Adipose tissue (tissue), 3 donors: Measurements from ENCODE around the gene RPL13A. TPM values are rescaled to one million over a fixed set of nuclear protein-coding genes. Genes with fewer than 3 reads are reported as not detected.
"Not testable (repeated sequence)": the region's sequence is repeated elsewhere in the genome, so short reads cannot be mapped to it uniquely, and the experiment has no call there.

Experiments used
- H3K27ac ChIP-seq: one replicate; pipeline ENCODE4 v1.5.1; 2013; ENCODE audit warnings: low read depth, low read length
- WGBS, 3 donors: extraction: QIAGEN DNeasy Blood & Tissue Kit; methylation state at CpG; one replicate each; pipeline ENCODE4 v1.1.7; 2013; 5-methylcytosine and 5-hydroxymethylcytosine counted together
- polyA plus RNA-seq, 3 donors: library from polyadenylated mRNA; stranded (reverse); fragments of 200-250 nt; gene quantifications; one replicate each; pipeline ENCODE4 v1.2.3, GENCODE V29; 2013
- donor health status: healthy with polysubstance abuse.
- donor health status: Bipolar disorder and iron deficiency.
- donor health status: healthy.

The RPL13A gene
- polyA plus RNA-seq, 3 donors, result 3,139 to 5,659 (median 3,499) TPM

- WGBS, 3 donors, result 0% methylated on average over 64 to 66 of the region's 66 CpGs
- H3K27ac ChIP-seq, result peak within 1 kb of the TSS; percentile 71
Observed at GRCh38 chr19:49453013-49453756, 34.2 kb upstream of the RPL13A start, which contains the start of gene ALDH16A1. TSS of gene ALDH16A1 (plus strand) at chr19:49453225. CDS start at chr19:49453332, 107 bp downstream.

DNA sequence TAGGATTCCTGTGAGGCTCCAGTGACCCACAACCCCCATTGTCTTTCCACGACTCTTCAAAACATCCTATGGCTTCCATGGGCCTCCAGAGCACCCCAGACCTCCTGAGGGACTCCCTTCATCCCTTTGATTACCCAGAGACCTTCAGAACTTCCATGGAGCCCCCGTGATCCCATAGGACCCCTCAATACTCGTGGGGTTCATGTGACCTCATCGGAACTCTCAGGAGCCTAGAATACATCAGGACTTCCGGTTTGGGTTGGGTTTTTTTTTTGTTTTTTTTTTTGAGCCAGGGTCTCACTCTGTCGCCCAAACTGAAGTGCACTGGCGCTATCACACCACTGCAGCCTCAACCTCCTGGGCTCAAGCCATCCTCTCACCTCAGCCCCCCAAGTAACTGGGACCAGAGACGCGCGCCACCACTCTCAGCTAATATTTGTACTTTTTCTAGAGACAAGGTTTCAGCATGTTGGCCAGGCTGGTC is 33.6 kb upstream of the RPL13A start:
- peak overlapping the region; percentile 71 for H3K27ac ChIP-seq
- 33 to 41% (median 36%) methylated on average over 10 of the region's 10 CpGs for WGBS, 3 donors

DNA sequence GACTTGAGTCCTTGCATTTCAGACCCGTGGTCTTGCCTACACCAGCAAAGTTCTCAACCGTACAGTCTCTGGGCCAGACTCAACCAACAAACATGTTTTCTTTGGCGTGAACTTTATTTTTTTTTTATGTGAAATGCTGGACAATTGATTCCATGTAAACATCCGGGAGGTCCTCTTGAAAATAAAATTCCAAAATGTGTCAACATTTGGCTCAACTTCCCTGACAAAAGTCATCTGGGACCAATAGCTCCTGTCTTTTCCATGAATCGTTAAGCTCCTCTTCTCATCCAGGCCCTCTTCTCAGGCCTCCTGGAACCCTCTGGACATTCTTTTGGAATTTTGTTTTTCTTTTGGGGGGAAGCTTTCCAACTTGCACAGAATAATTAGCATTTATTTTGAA is 31.6 kb upstream of the RPL13A start:
- WGBS, 3 donors, result 48 to 64% (median 59%) methylated on average over 5 of the region's 5 CpGs
- H3K27ac ChIP-seq, result no peak overlapping the region

DNA sequence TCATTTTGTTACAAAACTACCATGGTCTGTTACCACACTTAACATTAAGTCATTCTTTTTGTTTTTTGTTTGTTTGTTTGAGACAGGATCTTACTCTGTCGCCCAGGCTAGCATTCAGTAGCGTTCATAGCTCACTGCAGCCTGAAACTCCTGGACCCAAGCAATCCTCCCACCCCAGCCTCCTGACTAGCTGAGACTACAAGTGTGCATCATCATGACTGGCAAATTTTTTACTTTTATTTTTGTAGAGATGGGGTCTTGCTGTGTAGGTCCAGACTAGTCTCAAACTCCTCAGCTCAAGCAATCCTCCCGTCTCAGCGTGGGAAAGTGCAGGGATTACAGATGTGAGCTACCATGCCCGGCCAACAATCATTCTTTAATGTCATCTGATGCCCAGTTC is 31.1 kb upstream of the RPL13A start:
- H3K27ac ChIP-seq, result no peak overlapping the region

DNA sequence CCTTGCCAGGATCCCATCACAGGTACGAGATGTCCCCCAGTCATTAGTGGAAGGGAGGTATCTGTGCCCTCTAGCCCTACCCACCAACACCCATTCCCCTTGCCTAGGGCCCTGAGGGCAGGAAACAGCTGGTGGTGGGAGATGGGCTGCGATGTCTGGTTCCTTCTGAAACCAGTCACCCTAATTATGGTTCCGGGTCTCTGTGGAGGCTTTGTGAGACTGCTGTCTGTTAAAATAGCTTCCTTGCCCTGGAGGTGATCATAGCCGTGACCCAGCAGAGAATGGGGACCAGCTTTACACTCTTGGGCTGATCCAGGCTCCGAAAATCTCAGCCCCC is 28.9 kb upstream of the RPL13A start:
- H3K27ac ChIP-seq, result no peak overlapping the region
- 84 to 90% (median 87%) methylated on average over 5 of the region's 5 CpGs for WGBS, 3 donors

More for the DNA sequence above, 31.1 kb upstream of the RPL13A start:
- WGBS, 3 donors, result 62 to 87% (median 71%) methylated on average over 5 of the region's 5 CpGs

DNA sequence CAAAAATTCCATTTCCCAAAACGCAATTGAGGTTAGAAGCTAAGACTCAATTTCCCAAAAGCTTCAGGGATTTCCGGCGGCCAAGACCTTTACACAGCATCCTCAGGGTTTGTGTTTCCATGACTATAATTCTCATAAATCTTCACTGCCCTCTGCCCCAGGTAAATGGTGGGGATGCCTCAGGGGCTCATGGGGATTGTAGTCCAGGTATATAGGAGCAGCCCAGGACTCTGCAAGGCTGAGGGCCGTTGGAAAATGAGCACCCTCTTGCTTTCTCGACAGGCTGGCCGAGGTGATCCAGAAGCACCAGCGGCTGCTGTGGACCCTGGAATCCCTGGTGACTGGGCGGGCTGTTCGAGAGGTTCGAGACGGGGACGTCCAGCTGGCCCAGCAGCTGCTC is 28.0 kb upstream of the RPL13A start:
- 87 to 95% (median 93%) methylated on average over 12 of the region's 12 CpGs for WGBS, 3 donors
- no peak overlapping the region for H3K27ac ChIP-seq

DNA sequence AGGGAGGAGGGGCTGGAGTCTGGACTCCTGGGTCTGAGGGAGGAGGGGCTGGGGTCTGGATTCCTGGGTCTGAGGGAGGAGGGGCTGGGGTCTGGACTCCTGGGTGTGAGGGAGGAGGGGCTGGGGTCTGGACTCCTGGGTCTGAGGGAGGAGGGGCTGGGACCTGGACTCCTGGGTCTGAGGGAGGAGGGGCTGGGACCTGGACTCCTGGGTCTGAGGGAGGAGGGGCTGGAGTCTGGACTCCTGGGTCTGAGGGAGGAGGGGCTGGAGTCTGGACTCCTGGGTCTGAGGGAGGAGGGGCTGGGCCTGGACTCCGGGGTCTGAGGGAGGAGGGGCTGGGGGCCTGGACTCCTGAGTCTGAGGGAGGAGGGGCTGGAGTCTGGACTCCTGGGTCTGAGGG is 26.3 kb upstream of the RPL13A start:
- not testable (repeated sequence) for H3K27ac ChIP-seq
- 0% methylated on average over 1 of the region's 1 CpG; no CpG with 5 or more reads in 2 of the 3 donors for WGBS, 3 donors

GRCh38 chr19:49461656-49462055 is 25.8 kb upstream of the RPL13A start:
- WGBS, 3 donors, result 95 to 97% (median 97%) methylated on average over 31 to 37 of the region's 37 CpGs
- H3K27ac ChIP-seq, result no peak overlapping the region

DNA sequence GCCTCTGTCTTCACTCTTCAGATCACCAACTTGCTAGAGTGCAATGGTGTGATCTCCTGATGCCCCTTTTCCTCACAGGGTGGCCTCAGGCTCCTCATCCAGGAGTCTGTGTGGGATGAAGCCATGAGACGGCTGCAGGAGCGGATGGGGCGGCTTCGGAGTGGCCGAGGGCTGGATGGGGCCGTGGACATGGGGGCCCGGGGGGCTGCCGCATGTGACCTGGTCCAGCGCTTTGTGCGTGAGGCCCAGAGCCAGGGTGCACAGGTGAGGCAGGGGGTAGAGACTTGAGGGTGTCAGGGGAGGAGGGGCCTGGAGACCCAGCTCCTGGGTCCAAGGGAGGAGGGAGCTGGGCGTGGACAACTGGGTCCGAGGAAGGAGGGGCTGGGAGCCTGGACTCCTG is 24.9 kb upstream of the RPL13A start:
- WGBS, 3 donors, result 86 to 89% (median 89%) methylated on average over 12 of the region's 12 CpGs
- no peak overlapping the region for H3K27ac ChIP-seq

DNA sequence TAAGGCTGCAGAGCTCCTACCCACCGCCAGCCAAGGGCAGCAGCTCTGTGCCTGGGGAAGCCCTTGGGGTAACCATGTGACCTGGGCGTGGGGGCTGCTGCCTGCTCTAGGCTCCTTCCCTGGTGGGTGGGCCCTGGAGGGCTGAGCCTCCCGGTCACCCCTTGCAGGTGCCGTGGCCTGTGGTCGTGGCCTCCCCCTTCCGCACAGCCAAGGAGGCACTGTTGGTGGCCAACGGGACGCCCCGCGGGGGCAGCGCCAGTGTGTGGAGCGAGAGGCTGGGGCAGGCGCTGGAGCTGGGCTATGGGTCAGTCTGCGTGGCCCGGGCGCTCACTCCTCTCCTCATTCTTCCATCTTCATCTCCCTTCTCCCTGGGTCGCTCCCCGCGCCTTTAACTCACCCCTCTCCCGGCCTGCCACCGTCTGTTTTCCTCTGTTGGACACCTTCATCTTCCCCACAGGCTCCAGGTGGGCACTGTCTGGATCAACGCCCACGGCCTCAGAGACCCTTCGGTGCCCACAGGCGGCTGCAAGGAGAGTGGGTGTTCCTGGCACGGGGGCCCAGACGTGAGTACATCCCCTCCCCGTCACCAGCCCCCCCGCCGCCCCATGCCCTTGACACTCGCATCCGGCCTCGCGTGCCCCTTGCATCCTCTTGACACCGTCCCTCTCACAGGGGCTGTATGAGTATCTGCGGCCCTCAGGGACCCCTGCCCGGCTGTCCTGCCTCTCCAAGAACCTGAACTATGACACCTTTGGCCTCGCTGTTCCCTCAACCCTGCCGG is 23.3 kb upstream of the RPL13A start:
- WGBS, 3 donors, result 90 to 94% (median 94%) methylated on average over 39 of the region's 39 CpGs
- no peak overlapping the region for H3K27ac ChIP-seq

GRCh38 chr19:49465371-49465770 is 22.0 kb upstream of the RPL13A start:
- no peak overlapping the region for H3K27ac ChIP-seq
- 89 to 97% (median 93%) methylated on average over 3 of the region's 3 CpGs for WGBS, 3 donors

DNA sequence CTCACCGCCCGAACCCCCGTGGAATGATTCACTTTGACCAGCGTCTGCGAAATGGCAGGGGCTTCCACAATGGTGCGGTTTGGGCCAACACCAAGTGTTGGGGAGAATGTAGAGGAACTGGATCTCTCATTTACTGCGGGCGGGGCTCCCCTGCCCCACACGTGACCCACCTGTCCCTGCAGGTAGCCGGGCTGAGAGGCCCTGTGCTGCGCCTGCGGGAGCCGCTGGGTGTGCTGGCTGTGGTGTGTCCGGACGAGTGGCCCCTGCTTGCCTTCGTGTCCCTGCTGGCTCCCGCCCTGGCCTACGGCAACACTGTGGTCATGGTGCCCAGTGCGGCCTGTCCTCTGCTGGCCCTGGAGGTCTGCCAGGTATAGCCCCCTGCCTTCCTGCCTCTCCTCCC is 19.2 kb upstream of the RPL13A start:
- 88 to 92% (median 90%) methylated on average over 17 to 19 of the region's 19 CpGs for WGBS, 3 donors

DNA sequence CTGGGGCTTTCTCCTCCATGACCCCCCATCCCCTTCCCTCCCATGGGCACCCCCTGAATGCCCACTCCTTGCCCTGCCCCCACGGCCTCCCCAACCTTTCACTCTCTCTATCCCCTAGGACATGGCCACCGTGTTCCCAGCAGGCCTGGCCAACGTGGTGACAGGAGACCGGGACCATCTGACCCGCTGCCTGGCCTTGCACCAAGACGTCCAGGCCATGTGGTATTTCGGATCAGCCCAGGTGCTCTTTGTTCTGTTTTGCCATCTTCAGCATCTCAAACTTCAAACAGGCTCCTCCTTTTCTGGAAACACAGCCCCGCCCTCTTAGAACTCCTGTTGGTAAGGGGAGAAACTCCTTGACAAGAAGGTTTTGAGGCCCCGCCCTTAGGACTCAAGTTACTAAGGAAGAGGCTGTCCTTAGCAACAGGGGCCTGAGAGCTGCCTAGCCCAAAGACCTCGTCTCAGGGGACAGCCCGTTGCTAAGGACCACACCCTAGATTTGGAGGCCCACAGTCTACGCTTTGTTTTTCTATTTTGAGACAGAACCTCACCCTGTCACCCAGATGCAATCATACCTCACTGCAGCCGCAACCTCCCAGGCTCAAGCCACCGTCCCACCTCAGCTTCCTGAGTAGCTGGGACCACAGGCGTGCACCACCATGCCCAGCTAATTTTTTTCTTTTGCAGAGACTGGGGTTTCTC is 18.5 kb upstream of the RPL13A start:
- peak overlapping the region; percentile 67 for H3K27ac ChIP-seq

More for the DNA sequence above, 19.2 kb upstream of the RPL13A start:
- peak overlapping the region; percentile 67 for H3K27ac ChIP-seq

GRCh38 chr19:49469828-49470614 is 17.4 kb upstream of the RPL13A start:
- no peak overlapping the region for H3K27ac ChIP-seq
- WGBS, 3 donors, result 58 to 87% (median 67%) methylated on average over 25 of the region's 25 CpGs

More for the DNA sequence above, 18.5 kb upstream of the RPL13A start:
- WGBS, 3 donors, result 41 to 72% (median 43%) methylated on average over 15 of the region's 15 CpGs

- WGBS, 3 donors, result 43 to 62% (median 57%) methylated on average over 8 of the region's 8 CpGs
- H3K27ac ChIP-seq, result no peak overlapping the region
Observed at GRCh38 chr19:49470615-49470978, 16.8 kb upstream of the RPL13A start.

GRCh38 chr19:49472936-49473335 is 14.5 kb upstream of the RPL13A start:
- 60 to 75% (median 65%) methylated on average over 9 of the region's 9 CpGs for WGBS, 3 donors
- no peak overlapping the region for H3K27ac ChIP-seq

DNA sequence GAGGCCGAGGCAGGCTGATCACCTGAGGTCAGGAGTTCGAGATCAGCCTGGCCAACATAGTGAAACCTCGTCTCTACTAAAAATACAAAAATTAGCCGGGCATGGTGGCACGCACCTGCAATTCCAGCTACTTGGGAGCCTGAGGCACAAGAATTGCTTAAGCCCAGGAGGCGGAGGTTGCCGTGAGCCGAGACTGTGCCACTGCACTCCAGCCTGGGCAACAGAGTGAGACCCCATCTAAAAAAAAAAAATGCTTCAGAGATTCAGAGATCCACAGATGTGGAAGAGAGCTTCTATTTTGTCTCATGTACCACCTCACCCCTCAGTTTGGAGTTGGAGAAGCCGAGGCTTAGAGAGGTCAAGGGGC is 13.9 kb upstream of the RPL13A start:
- H3K27ac ChIP-seq, result not testable (repeated sequence)
- 68 to 77% (median 76%) methylated on average over 9 of the region's 9 CpGs for WGBS, 3 donors

DNA sequence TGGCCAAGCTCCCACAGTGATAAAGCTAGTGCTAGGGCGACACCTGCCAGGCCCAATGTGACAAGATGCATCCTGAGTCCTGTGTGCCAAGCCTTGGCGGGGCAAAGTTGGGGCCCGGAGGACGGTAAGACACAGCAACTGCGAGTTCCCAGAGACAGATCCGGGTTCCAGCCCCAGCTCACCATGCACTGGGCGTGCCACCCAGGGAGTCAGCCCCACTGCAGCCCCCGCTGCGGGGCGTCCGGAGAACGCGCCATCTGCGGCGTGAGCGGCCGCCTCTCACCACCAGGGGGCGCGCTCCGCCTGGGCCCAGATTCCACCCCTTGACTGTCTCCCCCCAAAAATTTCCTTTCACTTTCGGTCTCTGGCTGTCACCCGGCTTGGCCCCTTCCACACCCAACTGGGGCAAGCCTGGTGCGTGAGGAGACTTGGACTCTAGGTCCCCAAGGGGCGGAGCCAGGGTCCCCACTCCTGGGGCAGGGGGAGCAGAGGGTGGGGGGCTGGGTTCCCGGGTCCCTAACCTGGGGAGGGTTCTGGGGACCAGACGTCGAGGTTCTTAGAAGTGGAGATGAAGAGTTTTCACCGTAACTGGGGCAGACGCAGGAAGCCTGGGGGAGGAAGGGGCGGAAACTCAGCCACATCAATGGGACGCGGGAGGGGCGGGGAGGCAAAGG is 13.4 kb upstream of the RPL13A start, which contains the start of gene FLT3LG:
Gene FLT3LG, plus strand, starts transcription at position 348 of the 674 bp plus-strand sequence. CDS start 425 bp downstream, outside the sequence.
- no peak within 1 kb of the TSS for H3K27ac ChIP-seq
- 1% methylated on average over 33 of the region's 33 CpGs for WGBS, 3 donors
